Gastrocnemius medialis (tissue), 4 donors: ENCODE results near the gene LPCAT1. TPM values are rescaled to one million over a fixed set of nuclear protein-coding genes. Genes with fewer than 3 reads are reported as not detected.

Experiments used
- ATAC-seq, 2 donors: fragments of 150-250 bp; one replicate each; pipeline ENCODE4 v1.9.1; 2016
- DNase-seq, 2 donors: peaks; one replicate each; pipeline ENCODE4 v3.0.0-alpha.2; 2019
- H3K27ac ChIP-seq, 4 donors: fragments of 200-600 bp; sonication (generic); 1 replicate in 1 of 4; 2 replicates in 3 of 4; pipeline ENCODE4 v1.5.1; 2016 to 2018; ENCODE audit warnings: mild to moderate bottlenecking in 2 of 4, moderate library complexity in 1 of 4
- H3K27me3 ChIP-seq, 3 donors: fragments of 200-600 bp; sonication (generic) in 2 of 3; 1 replicate in 1 of 3; 2 replicates in 2 of 3; pipeline versions ENCODE4 v1.5.1 to v1.6.0; 2016 to 2019; ENCODE audit warnings: mild to moderate bottlenecking in 1 of 3, moderate library complexity in 1 of 3
- H3K36me3 ChIP-seq, 2 donors: fragments of 200-600 bp; sonication (generic) in 1 of 2; one replicate each; pipeline ENCODE4 v1.5.1; 2017 to 2018
- H3K4me1 ChIP-seq, 2 donors: fragments of 200-600 bp; sonication (generic) in 1 of 2; one replicate each; pipeline ENCODE4 v1.5.1; 2016 to 2017; ENCODE audit warnings: mild to moderate bottlenecking in 2 of 2
- H3K4me3 ChIP-seq, 4 donors: fragments of 200-600 bp; sonication (generic) in 3 of 4; 1 replicate in 1 of 4; 2 replicates in 3 of 4; pipeline ENCODE4 v1.5.1; 2016 to 2019; ENCODE audit warnings: mild to moderate bottlenecking in 2 of 4
- H3K9me3 ChIP-seq, 3 donors: fragments of 200-600 bp; sonication (generic) in 2 of 3; 1 replicate in 1 of 3; 2 replicates in 2 of 3; pipeline ENCODE4 v1.5.1; 2016 to 2019
- CTCF ChIP-seq, 5 experiments: fragments of 450-650 bp in 3 of 5; fragments of 200-600 bp in 2 of 5; sonication (generic) in 2 of 5; IDR thresholded peaks in 4 of 5; conservative IDR thresholded peaks in 1 of 5; 1 replicate in 4 of 5; 2 replicates in 1 of 5; pipeline ENCODE4 v1.5.1; 2016 to 2019; ENCODE audit warnings: antibody characterized with exemption in 5 of 5, mild to moderate bottlenecking in 3 of 5, moderate library complexity in 3 of 5
- POLR2A ChIP-seq, 2 donors: fragments of 450-650 bp; IDR thresholded peaks; one replicate each; pipeline ENCODE4 v1.6.1; 2017; ENCODE audit warnings: antibody characterized with exemption in 2 of 2, mild to moderate bottlenecking in 2 of 2, moderate library complexity in 2 of 2
- in situ Hi-C, 4 donors: fragments of 200-750 bp; cut with MboI; loops; one replicate each; pipeline versions ENCODE4 v1.15.0 to v1.8.0; 2017; ENCODE audit warnings: low sequenced_read_pairs in 4 of 4
- intact Hi-C: fragments of 100-400 bp; cut with DNase I; formaldehyde crosslinking; loops from one replicate; pipeline ENCODE4 v1.15.1; 2023; ENCODE audit warnings: low total_unique reads
- total RNA-seq, 4 donors: library from RNA; depleted of rRNA; stranded (reverse); fragments of >200 nt; gene quantifications; one replicate each; pipeline versions ENCODE4 v1.1.0 to v1.2.3, GENCODE V29; 2016

The LPCAT1 gene
- total RNA-seq, 4 donors from 2014 or later, result 1.4 to 9.2 (median 4.2) TPM

GRCh38 chr5:1440098-1440493 lies 83.7 kb downstream of the LPCAT1 start:
- in situ Hi-C loops (no loop called here), intact Hi-C loops (no loop called here)
- DNase-seq (no peak), ATAC-seq (no peak)
- H3K4me3 ChIP-seq, result no peak overlapping the region
- no peaks in the 10 kb centered on the region for H3K4me1 ChIP-seq
- H3K36me3 ChIP-seq, result no peaks in the 10 kb centered on the region
- H3K9me3 ChIP-seq, result no peaks in the 10 kb centered on the region
- H3K27ac ChIP-seq, result no peak overlapping the region
- H3K27me3 ChIP-seq, result peaks cover 31 to 35% (median 33%) of the 10 kb centered on the region in 3 donors
- TF ChIP-seq POLR2A (IDR thresholded peaks at IDR 0.05), result no peak
- TF ChIP-seq CTCF (IDR thresholded peaks at IDR 0.05 in 4 of 5, conservative IDR thresholded peaks at IDR 0.05 in 1 of 5), result no peak

- no peak for DNase-seq
- peaks cover 25 to 29% (median 27%) of the 10 kb centered on the region in 3 donors for H3K27me3 ChIP-seq
- intact Hi-C loops, result no loop called here
Measured at GRCh38 chr5:1439388-1440097, 84.2 kb downstream of the LPCAT1 start.

GRCh38 chr5:1438871-1439270 lies 84.9 kb downstream of the LPCAT1 start:
- no peak for ATAC-seq
- H3K27me3 ChIP-seq, result peaks cover 19 to 22% (median 21%) of the 10 kb centered on the region in 3 donors
- H3K27ac ChIP-seq, result no peak overlapping the region
- no peak overlapping the region for H3K4me3 ChIP-seq
- intact Hi-C loops, result no loop called here
- no peaks in the 10 kb centered on the region for H3K9me3 ChIP-seq
- H3K36me3 ChIP-seq, result no peaks in the 10 kb centered on the region
- H3K4me1 ChIP-seq, result no peaks in the 10 kb centered on the region
- TF ChIP-seq POLR2A (IDR thresholded peaks at IDR 0.05) (no peak), CTCF (IDR thresholded peaks at IDR 0.05 in 4 of 5, conservative IDR thresholded peaks at IDR 0.05 in 1 of 5) (no peak)
- in situ Hi-C loops, result no loop called here
- no peak for DNase-seq

More at GRCh38 chr5:1439388-1440097, 84.2 kb downstream of the LPCAT1 start:
- H3K4me1 ChIP-seq, result no peaks in the 10 kb centered on the region
- no peak for TF ChIP-seq CTCF (IDR thresholded peaks at IDR 0.05 in 4 of 5, conservative IDR thresholded peaks at IDR 0.05 in 1 of 5)
- TF ChIP-seq POLR2A (IDR thresholded peaks at IDR 0.05), result no peak
- in situ Hi-C loops, result no loop called here
- no peaks in the 10 kb centered on the region for H3K36me3 ChIP-seq
- no peak overlapping the region for H3K4me3 ChIP-seq
- no peak overlapping the region for H3K27ac ChIP-seq
- no peaks in the 10 kb centered on the region for H3K9me3 ChIP-seq
- no peak for ATAC-seq

- no peak overlapping the region for H3K27ac ChIP-seq
- no peaks in the 10 kb centered on the region for H3K9me3 ChIP-seq
- H3K4me3 ChIP-seq, result no peak overlapping the region
- no peaks in the 10 kb centered on the region for H3K36me3 ChIP-seq
- H3K4me1 ChIP-seq, result no peaks in the 10 kb centered on the region
- ATAC-seq (no peak), DNase-seq (no peak)
- intact Hi-C loops, result no loop called here
- in situ Hi-C loops, result no loop called here
- TF ChIP-seq POLR2A (IDR thresholded peaks at IDR 0.05) (no peak), CTCF (IDR thresholded peaks at IDR 0.05 in 4 of 5, conservative IDR thresholded peaks at IDR 0.05 in 1 of 5) (no peak)
- H3K27me3 ChIP-seq, result peaks cover 10 to 14% (median 12%) of the 10 kb centered on the region in 3 donors
Measured at GRCh38 chr5:1437876-1438559, 85.7 kb downstream of the LPCAT1 start.
